ENCODE measurements around the gene GABRB1.

The GABRB1 gene

DNA sequence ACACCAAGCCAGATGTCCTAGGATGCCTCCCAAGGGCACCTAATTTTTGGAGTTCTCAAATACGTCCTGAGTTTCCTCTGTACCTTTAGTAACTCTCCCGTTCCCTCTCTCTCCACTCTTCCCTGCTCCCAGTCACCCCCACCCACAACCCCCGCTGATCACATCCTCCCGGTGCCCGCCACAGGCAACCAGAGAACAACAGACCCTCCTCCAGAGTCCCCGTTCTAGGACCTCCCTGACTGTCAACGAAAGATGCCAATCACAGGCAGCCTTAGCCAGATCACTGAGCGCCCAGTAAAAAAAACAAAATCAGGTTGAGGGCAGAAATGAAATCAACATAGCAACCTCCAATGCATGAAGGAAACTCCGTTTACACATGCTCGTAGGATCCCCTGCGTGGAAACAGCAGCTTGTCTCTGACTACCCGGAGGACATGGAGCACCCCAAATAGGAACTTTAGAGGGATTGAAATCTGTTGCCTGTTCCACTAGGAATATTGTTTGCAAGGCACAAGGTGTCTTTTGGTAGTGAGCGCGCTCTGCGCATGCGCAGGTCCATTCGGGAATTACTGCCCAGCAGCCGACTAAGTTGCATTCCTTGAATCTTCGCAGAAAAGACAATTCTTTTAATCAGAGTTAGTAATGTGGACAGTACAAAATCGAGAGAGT lies at the start of gene GABRB1:
Gene GABRB1, plus strand, starts transcription at position 557 of the 668 bp plus-strand sequence.
- peak; percentile 47 for DNase-seq (ENCODE audit: low spot score)

DNA sequence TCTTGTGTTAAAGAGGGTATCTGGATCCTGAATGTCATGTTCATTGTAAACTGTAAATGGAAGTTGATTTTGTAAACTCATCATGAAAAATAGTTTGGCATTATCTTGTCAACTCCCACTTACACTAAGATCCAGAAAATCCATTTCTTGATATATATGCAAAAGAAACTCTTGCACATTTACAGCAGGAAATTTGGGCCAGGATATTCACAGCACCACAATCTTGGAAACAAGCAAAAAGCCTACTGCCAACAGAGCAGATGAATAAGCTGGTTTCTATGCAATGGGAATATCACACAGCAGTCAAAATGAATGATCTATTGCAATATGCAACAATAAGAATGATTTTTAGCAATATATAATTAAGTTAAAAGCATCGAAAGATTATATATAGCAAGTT lies 46.6 kb upstream of the GABRB1 start:
- no peak for DNase-seq (ENCODE audit: low spot score)

DNA sequence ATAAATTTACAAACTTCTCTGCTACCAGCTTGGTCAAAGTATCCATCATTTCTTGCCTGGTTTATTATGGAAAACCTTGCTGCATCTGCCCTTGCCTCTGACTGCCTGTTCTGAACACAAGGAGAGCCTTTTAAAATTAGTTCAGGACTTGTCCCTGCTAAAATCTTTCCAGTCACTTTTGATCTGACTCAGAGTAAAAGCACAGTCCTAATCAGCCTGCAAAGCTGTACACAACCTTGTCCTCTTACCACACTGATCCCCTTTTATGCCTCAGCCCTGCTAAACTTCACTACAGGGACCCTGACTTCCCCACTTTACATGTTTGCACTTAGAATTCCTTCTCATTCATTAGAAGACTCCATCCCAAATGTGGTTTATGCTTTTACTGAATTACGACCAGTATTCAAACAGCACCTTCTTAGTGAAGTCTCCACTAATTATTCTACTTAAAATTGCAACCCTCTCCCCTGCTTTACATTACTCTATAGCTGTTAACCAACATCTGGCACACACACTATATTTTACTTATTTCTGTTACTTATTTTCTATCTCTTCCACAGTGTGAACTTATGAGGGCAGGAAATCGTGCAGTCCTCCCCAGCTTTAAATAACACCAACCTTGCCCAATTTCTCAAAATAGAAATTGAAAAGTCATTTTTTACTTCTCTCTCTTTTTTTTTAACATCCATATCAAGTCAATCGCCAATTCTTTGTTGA lies 44.3 kb upstream of the GABRB1 start:
- no peak for DNase-seq (ENCODE audit: low spot score)

DNA sequence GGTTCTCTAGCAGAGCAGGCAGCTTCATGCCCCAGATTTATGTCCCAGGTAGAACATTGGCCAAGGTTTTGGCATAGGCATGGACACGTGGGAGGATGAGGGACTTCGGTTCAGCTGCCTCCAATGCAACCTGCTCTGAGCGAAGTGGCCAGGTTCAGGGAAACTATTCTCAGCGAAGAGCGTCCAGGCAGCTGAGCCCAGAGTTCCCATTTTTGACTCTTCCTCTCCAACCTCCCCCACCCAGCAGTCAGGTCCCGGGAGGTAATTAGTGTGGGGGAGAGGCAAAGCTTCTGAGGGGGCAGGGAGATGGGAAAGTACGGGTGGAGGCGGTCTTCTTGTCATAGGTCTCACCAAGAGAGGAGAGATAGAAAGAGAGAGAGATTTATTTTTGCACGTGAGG lies 39.0 kb upstream of the GABRB1 start:
- no peak for DNase-seq (ENCODE audit: low spot score)

DNA sequence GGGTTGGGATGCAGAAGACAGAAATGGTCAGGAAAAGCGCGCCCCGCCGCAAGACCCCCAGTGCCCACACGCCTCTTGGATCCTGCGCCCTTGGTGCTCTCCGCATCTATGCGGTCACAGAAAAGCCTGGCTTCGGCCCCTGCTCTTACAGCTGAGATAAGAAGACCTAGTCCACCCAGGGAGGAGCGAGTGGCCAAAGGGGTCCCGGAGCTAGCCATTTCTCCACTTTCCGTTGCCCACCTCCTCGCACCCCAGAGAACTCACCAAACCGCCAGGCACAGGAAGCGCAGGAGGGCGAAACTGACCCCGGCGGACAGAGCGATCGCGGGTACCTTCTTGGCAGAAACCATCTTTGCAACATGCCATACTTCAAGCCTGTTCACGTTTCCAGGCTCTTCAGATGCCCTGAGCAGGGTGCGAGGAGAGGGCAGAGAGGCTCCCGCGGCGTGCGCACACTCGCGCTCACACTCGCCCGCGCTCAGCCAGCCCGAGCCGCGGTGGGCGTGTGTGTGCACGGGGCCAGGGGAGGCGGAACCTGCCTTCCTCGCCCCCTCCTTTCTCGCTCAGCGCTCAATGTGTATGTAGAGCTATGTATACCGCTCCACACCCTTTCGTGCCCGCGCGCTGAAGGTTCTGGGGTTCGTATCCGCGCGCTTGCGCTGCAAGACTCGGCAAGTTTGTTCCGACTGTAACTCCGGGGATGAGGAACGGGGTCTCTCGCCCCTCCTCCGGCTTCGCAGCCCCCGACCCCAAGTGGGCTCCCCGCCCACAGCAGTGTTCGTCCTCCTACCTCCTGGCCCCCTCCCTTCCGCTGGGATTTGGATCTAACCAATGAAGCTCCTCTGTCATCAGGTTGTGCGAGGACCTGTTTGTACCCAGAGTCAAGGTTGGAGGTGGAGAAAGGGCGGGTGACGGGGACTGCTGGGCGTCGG lies 38.0 kb upstream of the GABRB1 start, which contains the start of gene GABRA4:
Gene GABRA4, minus strand, starts transcription at position 507 of the 932 bp plus-strand sequence. Its CDS starts 157 bp downstream, at position 350.
- DNase-seq (ENCODE audit: low spot score) = no peak

DNA sequence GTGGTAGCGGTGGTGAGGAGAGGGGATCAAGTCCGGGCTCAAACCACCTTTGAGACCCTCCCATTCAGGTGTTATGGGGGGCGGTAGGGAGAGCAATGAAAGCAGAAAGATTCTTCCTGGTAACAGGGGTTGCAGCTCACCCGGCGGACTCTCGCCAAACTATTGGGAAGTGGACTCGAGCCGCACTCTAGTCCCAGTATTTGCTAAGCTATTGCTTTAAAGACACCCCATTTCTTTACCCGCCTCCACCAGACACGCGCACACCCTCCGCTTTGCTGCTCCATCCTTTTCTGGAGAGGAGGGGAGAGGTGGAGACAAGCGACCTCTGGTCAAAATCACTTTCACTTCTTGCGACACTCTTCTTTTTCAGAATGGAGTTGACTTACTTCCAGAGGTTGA lies 37.4 kb upstream of the GABRB1 start:
- DNase-seq (ENCODE audit: low spot score) = no peak

DNA sequence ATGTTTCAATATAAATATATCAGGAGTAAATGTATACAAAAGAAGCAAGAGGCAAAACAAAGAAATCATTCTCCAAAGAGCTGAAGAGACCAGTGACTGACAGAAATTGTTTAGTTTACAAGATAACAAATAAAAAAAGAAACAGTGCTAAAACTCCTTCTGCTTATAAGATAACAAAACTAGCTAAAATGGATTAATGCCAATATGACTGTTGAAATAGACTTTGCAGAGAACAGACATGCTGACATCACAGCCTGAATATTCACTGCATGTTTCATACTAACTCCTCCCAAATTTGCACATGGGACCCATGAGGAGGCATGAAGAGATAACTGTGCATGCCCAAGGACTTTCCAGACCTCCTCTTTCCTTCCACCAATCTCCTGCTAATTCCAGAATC lies 31.8 kb upstream of the GABRB1 start:
- no peak for DNase-seq (ENCODE audit: low spot score)

DNA sequence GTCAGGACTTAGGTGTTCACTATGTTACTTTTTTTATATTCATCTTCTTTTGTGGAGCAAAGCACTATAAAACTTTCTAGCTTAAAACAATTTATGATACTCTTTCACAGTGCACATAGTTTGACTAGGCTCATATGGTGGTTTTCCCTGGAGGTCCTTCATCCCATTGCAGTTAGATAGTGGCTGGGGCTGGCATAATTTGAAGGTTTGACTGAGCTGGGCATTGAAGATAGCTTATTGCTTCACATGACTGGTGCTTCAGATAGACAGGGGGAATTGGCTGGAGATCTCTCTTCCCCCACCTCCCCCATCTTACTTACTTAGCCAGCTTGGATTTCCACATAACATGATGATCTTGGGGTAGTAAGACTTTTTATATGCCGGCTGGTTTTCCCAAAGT lies 31.0 kb upstream of the GABRB1 start:
- DNase-seq (ENCODE audit: low spot score) = no peak

DNA sequence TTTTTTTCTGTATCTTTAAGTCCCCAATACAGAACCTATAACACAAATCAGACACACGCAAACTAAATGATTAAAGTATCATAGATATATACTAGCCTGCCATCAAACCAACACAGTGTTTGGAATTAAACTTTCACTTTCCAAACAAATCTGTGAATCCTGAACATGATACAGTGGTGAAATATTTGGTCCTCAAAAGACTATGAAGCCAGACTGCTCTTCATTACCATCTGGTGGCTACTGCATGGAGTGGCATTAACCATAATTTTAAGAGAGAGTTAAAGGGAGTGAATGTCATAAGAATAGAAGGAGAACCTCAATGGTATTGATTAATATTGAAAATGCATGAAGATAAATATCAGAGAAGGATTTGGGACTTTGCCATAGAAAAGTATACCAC lies 28.8 kb upstream of the GABRB1 start:
- DNase-seq (ENCODE audit: low spot score) = no peak

DNA sequence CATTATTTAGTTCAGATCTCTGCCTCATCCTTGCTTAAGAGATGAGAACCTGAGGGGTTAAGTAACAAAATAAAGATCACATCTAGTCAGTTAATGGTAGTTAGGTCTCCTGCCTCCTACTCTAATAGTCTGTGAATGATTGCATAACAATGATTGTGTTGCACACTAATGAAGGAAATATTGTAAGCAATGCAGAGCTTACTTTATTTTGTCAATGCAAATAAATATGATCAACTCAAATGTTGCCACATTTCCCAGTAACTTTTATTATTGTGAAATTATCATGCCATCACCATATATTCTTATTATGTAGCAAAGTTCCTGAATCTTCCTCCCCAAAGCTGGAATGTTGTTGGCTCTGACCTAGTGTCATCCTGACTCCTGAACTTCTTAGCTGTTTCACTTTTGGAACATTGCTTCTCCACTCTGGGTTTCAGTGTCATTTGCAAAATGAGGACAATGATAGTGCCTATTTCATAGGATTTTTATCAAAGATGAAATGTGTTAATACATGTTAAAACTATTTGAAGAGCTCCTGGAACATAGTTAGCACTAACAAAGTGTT lies 20.9 kb upstream of the GABRB1 start:
- DNase-seq (ENCODE audit: low spot score) = no peak

DNA sequence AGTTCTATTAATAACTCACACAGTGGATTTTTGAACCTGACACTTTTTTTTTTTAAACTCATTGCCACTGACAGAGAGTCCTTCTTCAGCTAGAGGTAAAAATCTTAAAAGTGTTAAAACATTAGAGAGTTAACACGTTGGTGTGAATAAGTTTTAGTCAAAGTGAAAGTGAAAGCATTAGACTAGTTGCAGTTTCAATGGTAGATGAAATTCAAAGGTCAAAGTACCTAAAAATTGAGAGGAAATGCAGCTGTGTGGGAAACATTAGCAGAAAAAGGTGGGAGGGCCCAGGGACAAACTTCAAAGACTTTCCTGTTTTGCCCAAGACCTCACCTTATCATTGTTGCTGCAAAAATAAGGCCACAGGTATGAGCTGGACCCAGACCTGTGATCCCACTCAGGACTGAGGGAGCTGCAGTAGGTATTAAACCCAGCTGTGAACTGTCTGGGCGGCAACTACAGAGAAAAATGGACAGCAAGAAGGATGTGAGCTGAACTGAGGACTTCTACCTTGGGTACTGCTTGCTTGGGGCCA lies 20.4 kb upstream of the GABRB1 start:
- no peak for DNase-seq (ENCODE audit: low spot score)

DNA sequence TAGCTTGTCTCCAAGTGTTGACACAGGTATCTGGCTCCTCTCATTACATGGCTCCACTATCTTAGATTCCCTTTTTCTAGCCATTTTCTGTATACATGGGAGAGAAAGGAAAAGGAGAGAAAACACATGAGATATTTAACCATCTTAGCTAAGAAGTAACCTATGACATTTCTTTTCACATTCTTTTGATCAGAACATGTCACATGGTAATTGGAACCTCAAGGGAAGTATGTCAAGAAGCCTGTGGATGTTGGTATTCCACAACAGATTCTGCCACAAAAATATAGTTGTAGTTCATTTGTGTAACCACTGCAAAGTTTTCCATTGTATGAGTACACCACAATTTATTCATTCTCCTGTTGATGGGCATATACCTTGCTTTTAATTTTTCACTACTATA lies 18.7 kb upstream of the GABRB1 start:
- no peak for DNase-seq (ENCODE audit: low spot score)

DNA sequence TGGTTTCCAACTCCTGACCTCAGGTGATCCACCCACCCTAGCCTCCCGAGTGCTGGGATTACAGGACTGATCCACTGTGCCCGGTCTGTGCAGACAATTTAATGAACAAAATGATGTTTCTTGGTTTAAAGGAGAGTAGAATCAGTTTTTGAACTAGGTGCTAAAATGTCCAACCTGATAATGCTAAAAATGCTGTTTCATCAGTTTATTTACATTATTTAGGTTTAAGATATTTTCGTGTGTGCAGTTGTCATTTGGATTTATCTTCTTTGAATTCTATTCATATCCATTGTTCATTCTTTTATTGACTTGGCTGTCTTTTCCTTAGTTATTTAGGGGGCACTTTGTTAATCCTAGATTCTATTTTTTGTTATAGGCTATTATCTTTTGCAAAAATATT lies 18.0 kb upstream of the GABRB1 start:
- DNase-seq (ENCODE audit: low spot score) = no peak

DNA sequence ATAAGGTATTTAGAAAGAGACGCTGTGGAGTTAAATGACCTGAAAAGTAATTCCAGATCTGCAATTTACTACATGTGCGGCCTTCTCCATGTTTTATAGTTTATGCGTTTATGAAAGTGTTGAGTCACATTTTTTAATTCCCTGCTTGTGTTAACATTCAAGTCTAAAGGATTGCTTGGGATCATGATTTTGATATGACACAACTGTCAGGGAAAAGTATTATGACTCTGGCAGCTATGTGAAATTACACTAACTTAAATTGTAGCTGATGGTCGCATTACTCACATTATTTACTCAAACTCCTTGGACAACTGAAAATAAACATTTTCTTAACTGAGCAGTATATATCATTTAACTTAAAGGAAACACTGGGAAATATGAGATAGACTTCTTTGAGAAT lies 14.3 kb upstream of the GABRB1 start:
- DNase-seq (ENCODE audit: low spot score) = no peak

DNA sequence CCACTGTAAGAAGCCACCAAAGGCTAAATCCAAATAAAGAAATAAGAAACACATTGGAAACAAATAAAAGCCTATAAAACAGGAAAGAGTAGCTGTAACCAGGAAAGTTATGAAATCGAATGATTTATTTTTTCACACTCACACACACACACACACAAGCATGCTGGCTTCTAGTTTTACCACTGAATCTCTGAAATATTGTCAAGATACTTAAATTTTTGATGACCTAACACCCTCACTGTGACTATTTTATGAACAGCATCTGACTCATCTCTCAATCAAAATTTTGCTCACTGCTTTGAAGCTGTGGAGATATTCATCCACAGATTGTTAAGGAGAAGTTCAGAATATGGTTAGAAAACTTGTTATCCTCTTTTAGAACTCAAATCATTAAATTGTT lies 13.9 kb upstream of the GABRB1 start:
- peak; percentile 17 for DNase-seq (ENCODE audit: low spot score)

DNA sequence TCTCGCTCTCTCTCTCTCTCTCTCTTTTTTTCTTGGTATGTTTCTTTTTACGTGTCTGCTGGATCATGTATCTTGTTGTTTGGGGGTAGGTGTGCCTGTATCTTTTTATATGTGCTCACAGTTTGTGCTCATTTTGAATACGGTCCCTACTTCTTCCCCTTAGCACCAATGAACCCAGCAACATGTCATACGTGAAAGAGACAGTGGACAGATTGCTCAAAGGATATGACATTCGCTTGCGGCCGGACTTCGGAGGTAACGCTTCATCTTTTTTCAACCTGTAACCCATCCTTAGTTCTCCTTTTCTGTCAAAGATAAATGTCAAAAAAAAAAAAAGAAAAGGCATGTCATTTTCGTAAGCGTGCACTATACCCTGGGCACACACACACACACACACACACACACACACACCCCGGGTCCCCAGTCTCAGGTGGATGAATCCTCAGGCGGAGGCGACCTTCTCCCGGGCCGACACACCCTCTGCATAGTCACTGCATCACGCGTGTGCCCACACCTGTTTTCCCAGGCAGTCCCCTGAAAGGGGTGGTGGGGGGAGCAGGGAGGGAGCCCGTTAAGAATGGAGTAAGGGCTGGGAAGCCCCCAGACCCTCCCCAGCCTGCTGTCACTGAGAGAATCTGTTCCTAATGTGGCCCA lies 511 bp downstream of the GABRB1 start:
- no peak for DNase-seq (ENCODE audit: low spot score)

DNA sequence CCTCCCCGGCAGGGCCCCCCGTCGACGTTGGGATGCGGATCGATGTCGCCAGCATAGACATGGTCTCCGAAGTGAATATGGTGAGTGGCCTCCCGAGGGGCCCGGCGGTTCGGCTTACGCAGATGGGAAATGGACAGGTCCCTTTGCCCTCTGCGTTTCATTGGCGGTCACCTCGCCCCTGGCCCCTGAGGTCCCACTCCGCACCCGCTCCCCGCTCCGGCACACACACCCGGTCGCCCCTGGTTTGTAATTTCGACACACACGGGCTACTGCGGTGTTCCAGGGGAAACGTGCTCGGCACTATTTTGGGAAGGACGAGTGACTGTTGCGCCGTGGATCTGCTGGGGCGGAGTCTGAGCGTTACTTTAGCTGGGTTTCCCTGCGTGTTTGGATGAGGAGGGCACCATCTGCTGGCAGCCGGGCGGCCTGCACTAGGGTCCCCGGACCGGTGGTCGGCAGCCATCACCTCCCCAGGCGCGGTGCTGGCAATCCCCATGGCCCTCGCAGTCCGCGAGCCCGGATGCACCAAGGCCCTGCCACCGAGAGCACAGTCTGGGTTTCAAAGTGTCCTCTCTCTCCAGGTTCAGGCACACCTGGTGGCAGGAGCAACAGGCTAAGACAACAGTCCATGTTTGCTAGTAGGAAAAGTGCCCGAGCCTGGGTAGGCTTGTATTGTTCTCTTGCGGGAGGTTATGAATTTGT lies 1.2 kb downstream of the GABRB1 start:
- DNase-seq (ENCODE audit: low spot score) = peak; percentile 38

DNA sequence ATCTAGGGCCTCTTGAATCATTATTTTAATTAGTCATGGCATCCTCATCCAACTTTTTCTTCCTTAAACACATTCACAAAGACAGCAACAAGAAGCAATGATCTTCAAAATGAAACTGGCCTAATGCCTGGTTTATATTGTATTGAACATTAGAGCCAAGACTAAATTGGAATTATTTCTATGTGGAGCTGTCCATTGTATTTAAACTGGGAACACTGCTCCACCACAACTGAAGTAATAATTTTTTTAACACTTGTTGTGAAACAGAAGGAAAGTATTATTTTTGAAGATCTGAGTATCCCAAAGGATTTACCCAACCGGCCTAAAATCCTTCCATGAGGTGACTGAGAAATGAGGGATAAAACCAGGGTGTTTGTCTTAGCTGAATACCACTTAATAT lies 6.9 kb downstream of the GABRB1 start:
- DNase-seq (ENCODE audit: low spot score) = no peak

DNA sequence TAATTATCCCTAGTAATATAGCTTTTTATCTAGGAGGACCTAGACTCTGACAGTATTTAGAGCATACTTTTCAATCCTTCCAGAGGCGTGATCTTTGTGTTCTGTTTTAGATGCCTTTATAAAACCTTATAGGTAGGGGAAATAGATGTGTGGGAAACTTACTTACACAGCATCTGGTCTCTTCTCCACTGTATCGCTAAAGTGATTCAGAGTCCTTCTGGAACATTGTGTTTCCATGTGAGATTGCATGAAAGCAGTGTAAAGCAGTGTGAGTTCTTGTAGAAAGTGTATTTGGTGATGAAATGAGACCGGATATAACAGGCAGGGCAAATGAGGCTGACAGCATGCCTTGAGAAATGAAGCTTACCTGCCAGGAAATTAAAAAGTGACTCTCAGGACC lies 9.5 kb downstream of the GABRB1 start:
- no peak for DNase-seq (ENCODE audit: low spot score)

DNA sequence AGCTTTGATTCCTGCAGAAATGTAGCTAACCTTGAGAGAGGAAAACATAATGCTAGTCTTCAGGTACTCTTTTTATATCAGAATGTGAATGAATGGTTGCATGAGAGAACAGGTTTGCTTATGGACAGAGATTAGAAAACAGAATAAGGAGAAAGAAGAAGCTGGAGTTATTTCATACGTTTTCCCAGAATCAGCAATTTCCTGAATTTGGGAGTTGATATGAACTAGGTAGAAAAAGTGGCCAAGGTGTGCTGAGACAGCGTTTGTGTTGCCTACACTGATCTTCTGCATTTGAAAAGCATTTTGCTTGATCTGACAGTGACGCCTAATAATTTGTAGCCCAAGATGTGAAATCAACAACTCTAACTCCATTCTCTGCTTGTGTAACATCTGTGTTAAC lies 12.5 kb downstream of the GABRB1 start:
- DNase-seq (ENCODE audit: low spot score) = no peak

DNA sequence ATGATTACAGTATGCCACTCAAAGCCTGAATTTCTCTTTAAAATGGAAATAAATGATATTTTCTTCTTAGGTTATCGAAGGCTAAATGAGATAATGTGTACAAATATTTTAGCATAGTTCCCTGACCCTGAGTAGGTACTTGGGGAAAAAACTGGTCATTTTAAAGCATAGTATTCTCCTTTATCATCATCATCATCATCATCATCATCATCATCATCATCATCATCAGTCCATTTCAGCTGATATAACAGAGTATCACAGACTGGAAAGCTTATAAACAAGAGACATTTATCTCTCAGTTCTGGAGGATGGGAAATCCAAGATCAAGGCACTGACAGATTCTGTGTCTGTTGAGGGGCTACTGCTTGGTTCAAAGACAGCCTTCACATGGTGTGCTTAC lies 13.9 kb downstream of the GABRB1 start:
- no peak for DNase-seq (ENCODE audit: low spot score)
